GM18511 (cell line): ENCODE results near the gene IGF2R.
A peak's percentile ranks its signal among the peaks of the same experiment; 100 is the strongest.

Experiments
- ATAC-seq: cut with Tn5 transposase; IDR thresholded peaks from one replicate; pipeline ENCODE4 v1.9.1; 2021; ENCODE audit warnings: mild to moderate bottlenecking, moderate library complexity; ENCODE audit not compliant: unreplicated experiment

Gene IGF2R

DNA sequence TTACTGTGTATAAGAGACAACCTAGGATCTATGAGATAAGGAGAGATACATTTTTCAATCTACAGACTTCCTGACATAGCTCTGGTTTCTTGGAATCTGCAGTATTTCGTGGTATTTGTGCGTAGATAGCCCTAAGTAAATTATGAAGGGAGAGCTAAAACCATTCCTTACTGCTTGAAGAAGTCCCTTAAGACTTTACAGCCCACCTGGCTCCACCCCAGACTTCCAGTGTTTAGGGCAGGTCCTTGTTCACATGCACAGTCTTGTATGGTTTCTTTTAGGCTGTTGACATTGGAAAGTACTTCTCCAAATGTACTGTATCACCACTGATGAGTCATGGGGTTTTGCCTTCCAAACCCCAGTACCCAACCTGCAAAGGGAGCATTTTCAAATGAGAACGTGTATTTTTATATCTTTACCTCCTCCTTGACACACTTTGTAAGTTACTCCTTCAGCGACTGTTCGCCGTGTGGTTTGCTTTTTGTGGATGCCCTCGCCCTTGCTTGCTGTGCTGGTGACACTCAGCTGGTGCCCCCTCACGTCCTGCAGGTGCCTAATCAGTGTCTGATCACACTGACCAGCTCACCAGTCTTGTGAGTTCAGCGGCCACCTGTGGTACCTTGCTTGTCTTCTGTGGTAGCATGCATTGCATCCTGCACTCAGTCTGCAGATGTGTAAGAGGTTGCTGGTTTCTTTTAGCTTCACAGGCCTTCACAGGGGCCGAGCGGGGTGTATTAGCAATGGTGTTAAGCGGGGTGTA lies 73.3 kb downstream of the IGF2R start:
- ATAC-seq: no peak

DNA sequence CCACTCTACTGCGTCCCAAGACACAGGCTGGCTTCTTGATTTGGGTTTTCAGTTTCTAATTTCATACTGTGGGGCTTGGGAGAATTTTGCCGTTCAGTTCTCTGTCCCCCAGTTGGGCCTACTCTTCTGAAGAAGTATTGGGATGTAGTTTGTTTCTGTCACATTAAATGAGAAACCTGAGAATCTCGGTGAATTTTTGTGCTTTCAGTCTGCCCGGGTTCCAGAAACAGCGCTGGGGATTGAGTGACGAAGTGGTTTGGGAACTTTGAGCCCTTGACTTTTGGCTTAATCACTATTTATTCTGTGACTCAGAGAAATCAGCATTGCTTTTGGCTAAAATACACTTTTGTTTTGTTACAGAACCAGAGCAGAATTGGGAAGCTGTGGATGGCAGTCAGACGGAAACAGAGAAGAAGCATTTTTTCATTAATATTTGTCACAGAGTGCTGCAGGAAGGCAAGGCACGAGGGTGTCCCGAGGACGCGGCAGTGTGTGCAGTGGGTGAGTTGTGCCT lies 74.0 kb downstream of the IGF2R start:
- ATAC-seq: no peak

DNA sequence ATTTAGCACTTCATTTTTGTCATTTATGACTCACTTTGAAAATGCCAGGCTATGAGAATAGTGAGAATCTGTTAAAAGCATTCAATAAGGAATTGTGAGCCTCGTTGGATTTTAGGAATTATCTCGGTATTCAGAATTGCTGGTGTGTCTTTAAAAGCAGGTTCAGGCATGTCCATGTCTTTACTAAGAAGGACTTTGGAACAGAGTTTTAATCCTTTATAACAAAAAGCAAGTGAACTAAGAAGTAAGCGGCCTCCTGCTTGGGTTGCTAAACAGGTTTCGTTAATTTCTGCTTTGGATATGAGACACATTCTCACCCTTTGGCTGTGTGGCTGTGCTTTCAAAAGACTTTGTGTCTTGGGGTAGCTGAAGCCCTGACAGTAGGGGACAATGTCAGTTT lies 74.9 kb downstream of the IGF2R start:
- no peak for ATAC-seq

GRCh38 chr6:160044687-160045086 lies 75.8 kb downstream of the IGF2R start:
- ATAC-seq: no peak

DNA sequence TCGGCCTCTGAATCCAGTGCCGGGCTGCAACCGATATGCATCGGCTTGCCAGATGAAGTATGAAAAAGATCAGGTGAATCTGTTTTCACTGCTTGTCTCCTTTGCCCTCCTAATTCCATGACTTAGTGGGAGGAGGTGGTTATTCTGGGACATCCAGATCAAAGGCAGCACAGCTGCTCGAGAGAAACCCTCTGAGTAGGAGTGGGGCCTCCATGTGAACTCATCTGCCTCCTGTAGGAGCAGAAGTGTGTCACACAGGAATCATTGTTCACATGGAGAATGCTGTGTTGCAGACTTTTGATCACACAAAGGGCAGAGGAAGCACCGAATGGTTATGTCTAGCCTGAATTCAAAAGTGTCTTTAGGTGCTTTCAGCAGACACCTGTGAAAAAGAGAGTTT lies 79.6 kb downstream of the IGF2R start:
- ATAC-seq: no peak

DNA sequence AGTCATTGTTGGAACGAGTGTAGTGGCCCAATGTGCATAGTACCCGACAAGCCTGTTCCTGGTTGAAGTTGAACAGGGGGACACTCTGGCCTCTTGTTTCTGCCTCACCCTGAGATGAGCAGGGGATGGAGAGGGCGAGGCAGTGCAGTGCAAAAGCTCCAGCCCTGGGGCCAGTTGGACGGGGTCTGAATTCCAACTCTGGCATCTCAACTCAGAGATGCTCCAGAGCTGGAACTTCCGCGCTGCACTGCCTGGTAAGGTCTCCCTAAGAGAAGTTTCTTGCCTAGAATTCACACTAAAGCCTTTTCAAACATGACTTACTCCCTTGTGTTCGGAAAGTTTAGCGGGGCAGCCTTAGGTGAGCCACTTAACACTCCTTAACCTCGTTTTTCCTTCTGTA lies 80.5 kb downstream of the IGF2R start:
- no peak for ATAC-seq

- ATAC-seq: no peak
Observed at GRCh38 chr6:160050022-160050421, 81.1 kb downstream of the IGF2R start.

GRCh38 chr6:160051390-160051789 lies 82.5 kb downstream of the IGF2R start:
- no peak for ATAC-seq

- ATAC-seq: no peak
Observed at GRCh38 chr6:160054271-160054670, 85.4 kb downstream of the IGF2R start.

DNA sequence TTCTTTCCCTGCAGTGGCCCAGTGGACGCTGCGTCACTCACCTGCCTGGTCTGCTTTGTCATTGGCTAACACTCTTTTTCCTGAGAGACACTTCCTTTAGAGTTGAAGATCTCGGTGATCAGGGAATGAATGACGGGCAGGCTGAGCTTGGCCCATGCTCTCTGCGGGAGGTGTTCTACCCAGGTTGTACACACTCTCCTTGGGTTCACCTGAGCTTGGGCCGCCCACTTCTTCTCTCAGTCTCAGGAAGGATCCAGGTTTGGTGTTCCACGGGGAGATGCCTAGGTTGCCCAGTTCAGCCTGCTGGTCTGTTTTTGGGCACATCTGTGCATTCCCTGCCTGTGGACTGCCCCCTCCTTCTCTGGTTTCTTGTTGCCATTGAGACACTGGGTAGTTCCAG lies 86.0 kb downstream of the IGF2R start:
- no peak for ATAC-seq

DNA sequence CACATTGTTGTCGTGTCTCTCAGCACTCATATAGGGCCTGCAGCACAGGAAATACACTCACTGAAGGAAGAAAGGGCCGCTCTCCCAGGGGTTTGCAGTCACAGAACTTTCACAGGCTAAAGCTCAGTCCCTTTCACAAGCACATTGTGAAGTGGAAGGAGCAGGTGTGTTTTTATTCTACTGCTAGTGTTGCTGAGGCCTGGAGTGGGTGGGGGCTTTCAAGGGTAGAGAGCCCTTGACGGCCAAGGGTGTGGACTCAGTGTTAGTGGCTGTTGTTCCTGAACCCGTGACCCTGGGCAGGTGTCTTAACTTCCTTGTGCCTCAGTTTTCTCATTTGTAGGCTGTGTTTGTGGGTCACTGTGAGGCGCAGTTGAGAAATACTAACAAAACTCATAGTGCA lies 86.5 kb downstream of the IGF2R start:
- no peak for ATAC-seq

GRCh38 chr6:160055813-160056212 lies 86.9 kb downstream of the IGF2R start:
- no peak for ATAC-seq

DNA sequence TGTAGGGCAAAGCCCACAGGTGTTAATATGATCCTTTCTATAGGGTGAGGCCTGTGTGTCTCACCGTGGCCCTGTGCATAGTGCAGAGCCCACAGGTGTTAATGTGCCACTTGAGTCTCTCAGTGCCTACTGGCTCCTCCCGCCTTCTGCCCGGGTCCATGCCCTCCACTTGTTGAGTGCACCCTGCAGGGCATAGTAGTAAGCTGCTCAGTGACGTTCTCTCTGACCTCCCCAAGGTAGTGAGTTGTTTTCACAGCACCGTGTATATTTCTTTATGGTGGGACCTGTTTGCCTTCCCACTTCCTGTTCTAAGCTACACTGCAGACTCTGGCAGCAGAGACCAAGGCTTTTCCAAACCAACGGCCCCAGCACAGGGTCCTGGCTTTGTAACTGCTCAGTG lies 88.2 kb downstream of the IGF2R start:
- no peak for ATAC-seq

DNA sequence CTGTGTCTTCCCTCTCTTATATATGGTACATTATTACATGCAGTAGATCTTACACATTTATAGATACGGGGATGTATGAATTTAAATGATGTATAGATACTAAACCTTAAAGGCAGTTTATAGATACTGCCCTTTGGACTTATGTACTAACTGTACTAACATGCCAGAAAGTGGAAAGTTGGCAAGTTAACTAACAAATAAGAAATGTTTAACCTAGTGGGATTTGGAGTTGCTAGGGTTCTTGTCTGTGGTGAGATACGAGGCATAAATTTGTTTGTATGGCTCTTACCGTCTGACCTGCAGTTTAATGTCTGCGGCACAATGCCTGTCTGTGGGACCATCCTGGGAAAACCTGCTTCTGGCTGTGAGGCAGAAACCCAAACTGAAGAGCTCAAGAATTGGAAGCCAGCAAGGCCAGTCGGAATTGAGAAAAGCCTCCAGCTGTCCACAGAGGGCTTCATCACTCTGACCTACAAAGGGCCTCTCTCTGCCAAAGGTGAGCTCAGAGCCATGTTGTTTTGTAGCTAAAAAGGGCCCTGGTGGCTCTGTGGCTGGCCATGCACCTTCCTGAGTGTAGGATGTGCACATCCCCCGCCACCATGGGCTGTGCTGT lies 89.8 kb downstream of the IGF2R start:
- no peak for ATAC-seq

DNA sequence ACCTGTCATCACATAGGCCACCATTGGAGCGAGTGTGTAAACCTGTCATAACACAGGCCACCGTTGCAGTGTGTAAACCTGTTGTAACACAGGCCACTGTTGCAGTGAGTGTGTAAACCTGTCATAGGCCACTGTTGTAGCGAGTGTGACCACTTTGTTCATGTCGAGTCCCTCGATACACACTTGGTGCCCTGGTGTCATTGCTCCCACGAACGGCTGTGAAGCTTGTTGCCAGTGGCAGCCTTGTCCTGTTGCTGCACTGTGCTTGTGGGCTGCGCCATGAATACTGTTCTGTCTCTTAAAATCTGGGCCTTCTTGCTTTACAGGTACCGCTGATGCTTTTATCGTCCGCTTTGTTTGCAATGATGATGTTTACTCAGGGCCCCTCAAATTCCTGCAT lies 91.3 kb downstream of the IGF2R start:
- ATAC-seq: no peak

- ATAC-seq: no peak
Observed at GRCh38 chr6:160060920-160061447, 92.1 kb downstream of the IGF2R start.

DNA sequence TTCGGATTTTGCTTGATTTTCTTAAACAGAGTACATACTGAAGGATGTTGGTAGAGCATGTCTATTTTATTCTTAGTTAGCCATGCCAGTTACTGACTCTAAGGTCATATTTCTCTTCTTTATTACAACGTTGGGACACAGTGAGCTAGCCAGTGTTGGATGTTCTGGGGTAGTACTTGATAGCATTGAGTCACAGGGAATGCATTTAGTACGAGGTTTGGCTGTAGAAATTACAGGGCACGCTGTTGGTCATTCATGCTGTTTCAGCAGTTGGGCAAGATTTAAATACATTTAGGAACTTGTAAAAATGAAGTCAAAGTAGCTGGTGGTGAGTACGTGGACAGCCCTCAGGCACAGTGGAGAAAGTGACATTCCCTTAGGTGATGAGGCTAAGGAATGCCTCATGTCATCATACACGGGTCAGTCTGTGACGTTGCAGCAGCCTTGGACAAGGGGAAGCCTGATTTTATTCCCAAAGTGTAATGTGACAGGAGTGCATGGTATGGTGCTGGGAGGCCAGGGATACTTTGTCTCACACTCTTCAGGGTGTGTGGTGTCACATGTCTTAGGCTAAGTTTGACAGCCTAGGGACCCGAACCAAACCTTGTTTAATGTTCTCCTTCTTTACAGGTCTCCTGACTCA lies 95.0 kb downstream of the IGF2R start:
- no peak for ATAC-seq

- no peak for ATAC-seq
Observed at GRCh38 chr6:160065200-160065599, 96.3 kb downstream of the IGF2R start.

GRCh38 chr6:160067564-160067963 lies 98.7 kb downstream of the IGF2R start:
- ATAC-seq: no peak

DNA sequence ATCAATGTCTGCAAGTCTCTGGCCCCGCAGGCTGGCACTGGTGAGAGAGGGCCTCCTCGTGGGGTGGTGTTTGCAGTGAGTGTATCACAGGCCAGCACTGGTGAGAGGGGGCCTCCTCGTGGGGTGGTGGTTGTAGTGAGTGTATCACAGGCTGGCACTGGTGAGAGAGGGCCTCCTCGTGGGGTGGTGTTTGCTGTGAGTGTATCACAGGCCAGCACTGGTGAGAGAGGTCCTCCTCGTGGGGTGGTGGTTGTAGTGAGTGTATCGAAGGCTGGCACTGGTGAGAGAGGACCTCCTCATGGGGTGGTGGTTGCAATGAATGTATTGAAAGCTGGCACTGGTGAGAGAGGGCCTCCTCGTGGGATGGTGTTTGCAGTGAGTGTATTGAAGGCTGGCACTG lies 99.5 kb downstream of the IGF2R start:
- no peak for ATAC-seq

DNA sequence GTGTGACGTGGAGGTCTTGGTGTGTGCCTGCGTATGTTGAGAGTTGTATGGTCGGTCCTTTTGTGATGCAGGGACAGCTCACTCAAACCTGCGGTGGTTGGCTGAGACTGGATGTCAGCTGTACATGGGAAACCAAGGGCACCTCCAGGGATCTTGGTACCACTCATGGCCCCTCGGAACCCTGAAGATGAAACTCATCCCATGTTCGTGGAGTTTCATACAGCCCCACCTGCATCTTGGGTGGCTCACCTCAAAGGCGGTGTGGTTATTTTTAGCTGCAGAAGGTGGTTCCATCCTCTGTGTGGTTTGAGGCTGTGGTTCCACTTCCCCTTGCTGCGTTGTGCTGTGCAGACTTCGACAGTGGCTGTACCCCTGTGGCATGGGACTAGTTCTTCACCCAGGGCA lies 100.2 kb downstream of the IGF2R start:
- ATAC-seq: peak; percentile 98

DNA sequence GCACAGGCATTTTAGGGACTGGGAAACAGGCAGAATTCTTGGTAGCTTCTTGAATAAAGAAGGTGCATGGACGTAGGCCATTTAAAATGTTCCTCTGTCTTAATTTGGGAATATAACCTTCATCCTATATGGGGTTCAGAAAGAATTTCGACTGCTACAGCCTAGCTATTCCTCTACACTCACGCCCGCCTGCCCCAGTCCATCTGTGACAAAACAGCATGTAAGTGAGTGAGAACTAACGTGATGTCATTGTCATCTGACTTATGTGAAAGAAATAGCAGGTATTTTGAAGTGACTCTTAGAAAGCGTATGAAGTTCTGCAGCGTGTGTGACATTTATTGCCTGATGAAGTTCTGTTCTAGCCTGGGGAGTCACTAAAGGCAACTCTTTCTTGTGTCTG lies 100.6 kb downstream of the IGF2R start:
- peak; percentile 26 for ATAC-seq
